ENCODE measurements around the gene ZNG1B. TPM values are rescaled to one million over a fixed set of nuclear protein-coding genes. Genes with fewer than 3 reads are reported as not detected.
"Not testable (repeated sequence)": the region's sequence is repeated elsewhere in the genome, so short reads cannot be mapped to it uniquely, and the experiment has no call there.

The ZNG1B gene
- total and polyA plus RNA-seq, 9 of the 15 experiments (the other 6 are each of a cell fraction or from before 2014, with no cell fraction given), result 37.4 to 108 (median 45.0) TPM

DNA sequence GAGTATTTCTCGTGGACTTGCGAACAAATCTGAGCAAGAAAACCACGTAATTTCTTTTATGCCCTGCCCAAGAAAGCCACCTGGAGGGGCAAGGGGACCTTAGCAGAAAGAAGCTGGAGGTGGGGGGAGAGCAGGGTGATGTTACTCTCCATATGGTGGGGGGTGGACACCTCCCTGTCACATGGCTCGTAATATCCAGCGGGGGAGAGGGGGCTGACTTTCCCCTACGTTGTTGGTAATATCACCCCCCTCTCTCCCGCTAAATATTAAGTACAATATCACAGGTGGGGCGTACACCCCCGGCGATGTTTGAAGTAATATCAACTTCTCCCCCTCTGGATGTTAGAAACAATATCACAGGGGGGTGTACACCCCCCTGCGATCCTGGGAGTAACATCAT is 70.7 kb downstream of the ZNG1B start:
- H3K27ac ChIP-seq (ENCODE audit: extremely low read depth, low read depth, low read length); H3K36me3 ChIP-seq (ENCODE audit: control insufficient read depth, insufficient read depth, low read length); H3K4me3 ChIP-seq; H4K20me1 ChIP-seq (replicated peaks; ENCODE audit: control insufficient read depth, insufficient read depth, low read length); H3K4me2 ChIP-seq (ENCODE audit: insufficient read depth, low read length); H3K9ac ChIP-seq (ENCODE audit: insufficient read depth in 1 of 2, low read depth in 2 of 2, low read length in 2 of 2); intact Hi-C loops (cut with micrococcal nuclease); H3K27me3 ChIP-seq (ENCODE audit: control insufficient read depth in 2 of 2, insufficient read depth in 2 of 2, low read length in 2 of 2); in situ Hi-C loops (cut with MboI); H3K9me1 ChIP-seq (ENCODE audit: control insufficient read depth, insufficient read depth, low read length); H3K4me1 ChIP-seq (replicated peaks in 1 of 2; ENCODE audit: control insufficient read depth in 2 of 2, insufficient read depth in 2 of 2, low read length in 2 of 2); FAIRE-seq; DNase-seq (ENCODE audit: extremely low read depth in 1 of 4, low spot score in 3 of 4); CTCF ChIA-PET (ENCODE audit: low intra/inter-chr PET ratio); POLR2A ChIA-PET; H3K9me3 ChIP-seq (replicated peaks; ENCODE audit: control insufficient read depth, insufficient read depth, low read depth, low read length); ATAC-seq; H2AFZ ChIP-seq (ENCODE audit: low read depth, low read length); BruUV-seq (replicated peaks); H3K79me2 ChIP-seq (ENCODE audit: control insufficient read depth, insufficient read depth, low read length): not testable (repeated sequence)
- WGBS (ENCODE audit: insufficient coverage, low coverage, missing lambda C conversion rate), result 20% methylated on average over 9 of the region's 11 CpGs
- TF ChIP-seq, protein P1, sequence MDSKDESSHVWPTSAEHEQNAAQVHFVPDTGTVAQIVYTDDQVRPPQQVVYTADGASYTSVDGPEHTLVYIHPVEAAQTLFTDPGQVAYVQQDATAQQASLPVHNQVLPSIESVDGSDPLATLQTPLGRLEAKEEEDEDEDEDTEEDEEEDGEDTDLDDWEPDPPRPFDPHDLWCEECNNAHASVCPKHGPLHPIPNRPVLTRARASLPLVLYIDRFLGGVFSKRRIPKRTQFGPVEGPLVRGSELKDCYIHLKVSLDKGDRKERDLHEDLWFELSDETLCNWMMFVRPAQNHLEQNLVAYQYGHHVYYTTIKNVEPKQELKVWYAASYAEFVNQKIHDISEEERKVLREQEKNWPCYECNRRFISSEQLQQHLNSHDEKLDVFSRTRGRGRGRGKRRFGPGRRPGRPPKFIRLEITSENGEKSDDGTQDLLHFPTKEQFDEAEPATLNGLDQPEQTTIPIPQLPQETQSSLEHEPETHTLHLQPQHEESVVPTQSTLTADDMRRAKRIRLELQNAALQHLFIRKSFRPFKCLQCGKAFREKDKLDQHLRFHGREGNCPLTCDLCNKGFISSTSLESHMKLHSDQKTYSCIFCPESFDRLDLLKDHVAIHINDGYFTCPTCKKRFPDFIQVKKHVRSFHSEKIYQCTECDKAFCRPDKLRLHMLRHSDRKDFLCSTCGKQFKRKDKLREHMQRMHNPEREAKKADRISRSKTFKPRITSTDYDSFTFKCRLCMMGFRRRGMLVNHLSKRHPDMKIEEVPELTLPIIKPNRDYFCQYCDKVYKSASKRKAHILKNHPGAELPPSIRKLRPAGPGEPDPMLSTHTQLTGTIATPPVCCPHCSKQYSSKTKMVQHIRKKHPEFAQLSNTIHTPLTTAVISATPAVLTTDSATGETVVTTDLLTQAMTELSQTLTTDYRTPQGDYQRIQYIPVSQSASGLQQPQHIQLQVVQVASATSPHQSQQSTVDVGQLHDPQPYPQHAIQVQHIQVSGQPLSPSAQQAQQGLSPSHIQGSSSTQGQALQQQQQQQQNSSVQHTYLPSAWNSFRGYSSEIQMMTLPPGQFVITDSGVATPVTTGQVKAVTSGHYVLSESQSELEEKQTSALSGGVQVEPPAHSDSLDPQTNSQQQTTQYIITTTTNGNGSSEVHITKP (IDR thresholded peaks at IDR 0.05; ENCODE audit: partially characterized antibody), result peak; percentile 63

- H3K4me1 ChIP-seq (replicated peaks in 1 of 2; ENCODE audit: control insufficient read depth in 2 of 2, insufficient read depth in 2 of 2, low read length in 2 of 2); H3K9me1 ChIP-seq (ENCODE audit: control insufficient read depth, insufficient read depth, low read length); H3K9me3 ChIP-seq (replicated peaks; ENCODE audit: control insufficient read depth, insufficient read depth, low read depth, low read length); DNase-seq (ENCODE audit: extremely low read depth in 1 of 4, low spot score in 3 of 4); H3K27me3 ChIP-seq (ENCODE audit: control insufficient read depth in 2 of 2, insufficient read depth in 2 of 2, low read length in 2 of 2); in situ Hi-C loops (cut with MboI); H4K20me1 ChIP-seq (replicated peaks; ENCODE audit: control insufficient read depth, insufficient read depth, low read length); H3K27ac ChIP-seq (ENCODE audit: extremely low read depth, low read depth, low read length); H3K4me3 ChIP-seq; H3K79me2 ChIP-seq (ENCODE audit: control insufficient read depth, insufficient read depth, low read length); intact Hi-C loops (cut with micrococcal nuclease); H3K36me3 ChIP-seq (ENCODE audit: control insufficient read depth, insufficient read depth, low read length); ATAC-seq; H3K4me2 ChIP-seq (ENCODE audit: insufficient read depth, low read length); H3K9ac ChIP-seq (ENCODE audit: insufficient read depth in 1 of 2, low read depth in 2 of 2, low read length in 2 of 2); H2AFZ ChIP-seq (ENCODE audit: low read depth, low read length); CTCF ChIA-PET (ENCODE audit: low intra/inter-chr PET ratio); POLR2A ChIA-PET; BruUV-seq (replicated peaks); FAIRE-seq: not testable (repeated sequence)
- no CpG with 5 or more reads among the region's 3 CpGs for WGBS (ENCODE audit: insufficient coverage, low coverage, missing lambda C conversion rate)
- TF ChIP-seq CXXC5 (CRISPR knock-in tag; IDR thresholded peaks at IDR 0.05) (0 out of 2 replicates have a peak, but pooled peaks have one; percentile 12), SAFB (IDR thresholded peaks at IDR 0.05; ENCODE audit: borderline replicate concordance, low read depth, low read length) (0 out of 2 replicates have a peak, but pooled peaks have one; percentile 19), GATAD2B (IDR thresholded peaks at IDR 0.05; ENCODE audit: borderline replicate concordance) (peak; percentile 34; the same call in 1 of the 2 replicates), MCM7 (IDR thresholded peaks at IDR 0.05) (0 out of 4 replicates have a peak, but pooled peaks of 1 of the 2 experiments have one; percentile 46), DACH1 (IDR thresholded peaks at IDR 0.05; ENCODE audit: partially characterized antibody) (peak; percentile 99)
Observed at GRCh38 chr2:113510913-113511312, 73.4 kb downstream of the ZNG1B start.

GRCh38 chr2:113511859-113512258 is 74.4 kb downstream of the ZNG1B start:
- H3K9ac ChIP-seq (ENCODE audit: insufficient read depth in 1 of 2, low read depth in 2 of 2, low read length in 2 of 2); H3K4me1 ChIP-seq (replicated peaks in 1 of 2; ENCODE audit: control insufficient read depth in 2 of 2, insufficient read depth in 2 of 2, low read length in 2 of 2); H4K20me1 ChIP-seq (replicated peaks; ENCODE audit: control insufficient read depth, insufficient read depth, low read length); CTCF ChIA-PET (ENCODE audit: low intra/inter-chr PET ratio); H3K4me3 ChIP-seq; H3K4me2 ChIP-seq (ENCODE audit: insufficient read depth, low read length); POLR2A ChIA-PET; H3K9me1 ChIP-seq (ENCODE audit: control insufficient read depth, insufficient read depth, low read length); in situ Hi-C loops (cut with MboI); H3K27me3 ChIP-seq (ENCODE audit: control insufficient read depth in 2 of 2, insufficient read depth in 2 of 2, low read length in 2 of 2); H2AFZ ChIP-seq (ENCODE audit: low read depth, low read length); intact Hi-C loops (cut with micrococcal nuclease); H3K9me3 ChIP-seq (replicated peaks; ENCODE audit: control insufficient read depth, insufficient read depth, low read depth, low read length); H3K79me2 ChIP-seq (ENCODE audit: control insufficient read depth, insufficient read depth, low read length); DNase-seq (ENCODE audit: extremely low read depth in 1 of 4, low spot score in 3 of 4); H3K27ac ChIP-seq (ENCODE audit: extremely low read depth, low read depth, low read length); FAIRE-seq; ATAC-seq; BruUV-seq (replicated peaks); H3K36me3 ChIP-seq (ENCODE audit: control insufficient read depth, insufficient read depth, low read length): not testable (repeated sequence)
- 67% methylated on average over 14 of the region's 14 CpGs for WGBS (ENCODE audit: insufficient coverage, low coverage, missing lambda C conversion rate)
